ENCODE data around the gene CYSLTR2. TPM values are rescaled to one million over a fixed set of nuclear protein-coding genes. Genes with fewer than 3 reads are reported as not detected.

The CYSLTR2 gene
- polyA plus RNA-seq, 1 experiment, result not detected

DNA sequence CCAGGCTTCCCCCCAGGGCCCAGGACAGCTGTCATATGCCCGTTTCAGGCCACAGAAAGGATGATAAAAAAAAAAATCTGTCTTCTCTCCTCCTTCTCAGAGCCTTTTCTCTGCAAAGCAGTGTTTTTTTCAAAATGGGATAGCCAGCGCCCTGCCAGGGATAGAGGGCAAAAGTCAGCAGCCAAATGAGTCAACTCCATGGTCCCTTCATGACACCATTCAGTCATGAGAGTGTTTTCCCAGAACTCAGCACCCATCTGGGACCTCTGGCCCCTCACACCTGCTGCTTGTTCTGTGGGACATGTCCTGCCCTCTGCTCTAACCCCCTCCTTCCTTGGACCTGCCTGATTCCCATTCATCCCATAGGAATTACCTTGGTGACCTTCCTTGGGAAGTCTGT lies 95.0 kb downstream of the CYSLTR2 start:
- H3K9me3 ChIP-seq (ENCODE audit: control insufficient read depth, insufficient read depth, low read length), result no peaks in the 10 kb centered on the region
- CTCF ChIA-PET, result interaction anchor here (0.6 to 3.6 kb wide), 5 partner anchors 11 to 263 kb away, joined by 3 to 27 read pairs (median 6); no protein-coding TSS in a partner anchor
- H3K27ac ChIP-seq (ENCODE audit: low read depth, low read length), result no peak overlapping the region
- H3K4me3 ChIP-seq (ENCODE audit: low read depth, low read length), result no peak overlapping the region
- POLR2A ChIA-PET, result no interaction called here
- no peak for DNase-seq (ENCODE audit: low read depth, low spot score)
- TF ChIP-seq, protein P1, sequence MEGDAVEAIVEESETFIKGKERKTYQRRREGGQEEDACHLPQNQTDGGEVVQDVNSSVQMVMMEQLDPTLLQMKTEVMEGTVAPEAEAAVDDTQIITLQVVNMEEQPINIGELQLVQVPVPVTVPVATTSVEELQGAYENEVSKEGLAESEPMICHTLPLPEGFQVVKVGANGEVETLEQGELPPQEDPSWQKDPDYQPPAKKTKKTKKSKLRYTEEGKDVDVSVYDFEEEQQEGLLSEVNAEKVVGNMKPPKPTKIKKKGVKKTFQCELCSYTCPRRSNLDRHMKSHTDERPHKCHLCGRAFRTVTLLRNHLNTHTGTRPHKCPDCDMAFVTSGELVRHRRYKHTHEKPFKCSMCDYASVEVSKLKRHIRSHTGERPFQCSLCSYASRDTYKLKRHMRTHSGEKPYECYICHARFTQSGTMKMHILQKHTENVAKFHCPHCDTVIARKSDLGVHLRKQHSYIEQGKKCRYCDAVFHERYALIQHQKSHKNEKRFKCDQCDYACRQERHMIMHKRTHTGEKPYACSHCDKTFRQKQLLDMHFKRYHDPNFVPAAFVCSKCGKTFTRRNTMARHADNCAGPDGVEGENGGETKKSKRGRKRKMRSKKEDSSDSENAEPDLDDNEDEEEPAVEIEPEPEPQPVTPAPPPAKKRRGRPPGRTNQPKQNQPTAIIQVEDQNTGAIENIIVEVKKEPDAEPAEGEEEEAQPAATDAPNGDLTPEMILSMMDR (IDR thresholded peaks at IDR 0.05; ENCODE audit: low read depth, low read length), result no peak
- no peaks in the 10 kb centered on the region for H3K27me3 ChIP-seq (ENCODE audit: control insufficient read depth, insufficient read depth, low read length)

DNA sequence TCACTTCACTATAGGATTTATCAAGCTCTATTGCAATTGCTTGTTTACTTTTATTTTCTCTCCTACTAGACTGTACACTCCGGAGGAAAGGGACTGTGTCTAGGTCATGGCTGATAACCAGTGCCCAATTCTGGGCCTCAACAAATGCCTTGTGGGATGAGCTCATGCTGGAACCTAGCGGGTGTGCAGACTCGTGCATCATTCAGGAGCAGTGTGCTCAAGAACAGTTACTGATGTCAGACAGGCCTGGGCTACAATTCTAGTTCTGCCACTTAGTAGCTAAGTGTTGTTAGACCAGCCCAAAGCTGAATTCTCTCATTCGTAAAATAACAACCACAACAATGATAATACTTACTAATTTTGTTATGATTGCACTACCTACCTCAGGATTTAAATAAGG lies 95.4 kb downstream of the CYSLTR2 start:
- no peaks in the 10 kb centered on the region for H3K27me3 ChIP-seq (ENCODE audit: control insufficient read depth, insufficient read depth, low read length)
- no peaks in the 10 kb centered on the region for H3K9me3 ChIP-seq (ENCODE audit: control insufficient read depth, insufficient read depth, low read length)
- ChIA-PET POLR2A (no interaction called here), CTCF (interaction anchor here (0.6 to 3.6 kb wide), 5 partner anchors 11 to 264 kb away, joined by 3 to 27 read pairs (median 6); no protein-coding TSS in a partner anchor)
- H3K4me3 ChIP-seq (ENCODE audit: low read depth, low read length), result no peak overlapping the region
- H3K27ac ChIP-seq (ENCODE audit: low read depth, low read length), result no peak overlapping the region
- no peak for DNase-seq (ENCODE audit: low read depth, low spot score)
- TF ChIP-seq, protein P1 (IDR thresholded peaks at IDR 0.05; ENCODE audit: low read depth, low read length), result no peak

DNA sequence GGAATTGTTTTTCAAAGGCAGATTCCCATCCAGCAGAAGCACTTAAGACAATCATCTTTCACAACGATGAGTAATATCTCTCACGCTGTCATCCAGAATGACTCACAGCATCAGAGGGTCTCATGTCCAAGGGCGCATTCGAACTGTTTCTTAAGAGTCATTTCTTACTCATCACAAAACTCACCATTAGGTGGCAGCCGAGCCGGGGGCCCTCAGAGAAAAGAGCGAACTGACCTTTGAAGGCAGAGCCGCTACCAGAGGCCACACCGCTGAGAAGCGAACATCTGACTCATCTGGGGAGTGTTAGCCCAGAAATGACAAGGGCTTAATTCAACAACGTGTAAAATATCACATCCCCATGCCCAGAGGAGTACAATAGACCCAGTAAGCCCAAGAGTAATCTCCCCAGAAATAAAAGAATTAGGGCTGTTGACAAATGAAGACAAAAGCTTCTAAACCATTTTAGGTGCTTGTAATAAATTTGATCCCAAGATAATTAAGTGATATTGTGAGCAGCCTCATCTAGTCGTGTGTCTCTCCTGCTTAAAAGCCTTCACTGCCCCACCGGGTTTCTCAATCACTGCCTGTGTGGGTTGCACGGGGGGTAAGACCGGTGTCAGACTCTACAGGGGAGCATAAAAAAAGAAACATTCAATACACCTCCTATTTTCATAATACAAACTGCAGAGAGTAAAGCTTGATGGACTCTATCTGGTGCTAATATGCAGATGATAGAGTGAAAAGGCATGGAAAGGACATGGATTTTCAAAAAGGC lies 96.2 kb downstream of the CYSLTR2 start:
- peak overlapping the region; percentile 60 for H3K27ac ChIP-seq (ENCODE audit: low read depth, low read length)
- CTCF ChIA-PET, result interaction anchor here (0.5 to 3.6 kb wide), 9 partner anchors 9 to 678 kb away, joined by 3 to 27 read pairs (median 4); no protein-coding TSS in a partner anchor

DNA sequence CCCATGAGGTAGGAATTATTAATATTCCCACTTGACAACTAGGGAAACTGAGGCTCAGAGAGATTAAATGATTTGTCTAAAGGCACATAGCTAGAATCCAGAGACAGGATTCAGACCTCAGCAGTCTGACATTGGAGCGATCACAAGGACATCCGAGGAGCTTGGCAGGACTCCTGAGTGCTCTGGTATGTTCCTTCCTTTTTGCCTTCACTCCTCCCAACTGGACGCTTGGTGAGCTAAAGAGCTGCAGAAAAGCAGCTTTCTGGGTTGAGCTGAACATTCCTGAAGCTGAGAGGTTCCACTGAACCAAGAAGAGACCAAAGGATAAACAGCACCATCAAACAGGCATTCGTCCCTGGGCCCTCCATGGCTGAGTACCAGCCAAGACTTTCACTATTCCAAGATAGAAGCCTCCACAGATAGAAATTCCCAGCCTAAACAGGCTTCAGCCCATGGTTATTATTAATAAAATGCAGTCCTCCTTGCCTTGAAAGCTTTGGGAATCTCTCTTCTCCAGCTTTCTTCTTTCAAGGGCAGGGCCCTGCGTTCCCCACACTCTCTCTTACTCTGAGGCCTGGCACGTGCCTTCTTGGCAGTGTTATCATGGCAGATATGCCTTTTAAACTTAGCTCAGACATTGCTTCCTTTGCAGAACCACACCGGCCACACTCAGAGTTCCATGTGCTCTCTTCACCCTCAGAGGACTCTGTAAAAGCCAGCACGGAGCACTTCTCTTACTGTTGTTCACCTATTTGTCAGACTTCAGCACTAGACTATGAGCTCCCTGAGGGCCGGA lies 97.1 kb downstream of the CYSLTR2 start:
- Histone ChIP-seq H3K4me3 (ENCODE audit: low read depth, low read length) (no peak overlapping the region), H3K27me3 (ENCODE audit: control insufficient read depth, insufficient read depth, low read length) (no peaks in the 10 kb centered on the region), H3K9me3 (ENCODE audit: control insufficient read depth, insufficient read depth, low read length) (peaks cover 4% of the 10 kb centered on the region; the same call in 1 of the 2 replicates), H3K27ac (ENCODE audit: low read depth, low read length) (no peak overlapping the region)
- POLR2A ChIA-PET, result no interaction called here
- TF ChIP-seq, protein P1 (IDR thresholded peaks at IDR 0.05; ENCODE audit: low read depth, low read length), result peak; percentile 21; the same call in 1 of the 2 replicates
- DNase-seq (ENCODE audit: low read depth, low spot score), result no peak
- CTCF ChIA-PET, result interaction anchor here (0.5 to 3.6 kb wide), 8 partner anchors 10 to 1263 kb away, joined by 3 to 27 read pairs (median 4); no protein-coding TSS in a partner anchor

More for the DNA sequence above, 96.2 kb downstream of the CYSLTR2 start:
- DNase-seq (ENCODE audit: low read depth, low spot score), result peak; percentile 86
- H3K4me3 ChIP-seq (ENCODE audit: low read depth, low read length), result no peak overlapping the region
- H3K27me3 ChIP-seq (ENCODE audit: control insufficient read depth, insufficient read depth, low read length), result no peaks in the 10 kb centered on the region
- TF ChIP-seq, protein P1 (IDR thresholded peaks at IDR 0.05; ENCODE audit: low read depth, low read length), result peak; percentile 61
- POLR2A ChIA-PET, result no interaction called here
- H3K9me3 ChIP-seq (ENCODE audit: control insufficient read depth, insufficient read depth, low read length), result no peaks in the 10 kb centered on the region
